GM12865 (cell line): ENCODE data around the gene CIITA.

Experiments
- DNase-seq: peaks from one replicate; pipeline ENCODE4 v3.0.0; 2010; ENCODE audit warnings: low read depth
- H3K4me3 ChIP-seq: 2 replicates; pipeline ENCODE4 v1.5.1; 2011; ENCODE audit warnings: mild to moderate bottlenecking, low read depth, low read length, control low read depth
- TF ChIP-seq, protein P1 (sequence below): IDR thresholded peaks from 2 replicates; pipeline ENCODE4 v1.5.1; 2011; ENCODE audit warnings: low read length, control low read depth, low read depth, inconsistent platforms; ENCODE audit not compliant: insufficient read depth; ENCODE audit errors: missing control alignments

Gene CIITA

DNA sequence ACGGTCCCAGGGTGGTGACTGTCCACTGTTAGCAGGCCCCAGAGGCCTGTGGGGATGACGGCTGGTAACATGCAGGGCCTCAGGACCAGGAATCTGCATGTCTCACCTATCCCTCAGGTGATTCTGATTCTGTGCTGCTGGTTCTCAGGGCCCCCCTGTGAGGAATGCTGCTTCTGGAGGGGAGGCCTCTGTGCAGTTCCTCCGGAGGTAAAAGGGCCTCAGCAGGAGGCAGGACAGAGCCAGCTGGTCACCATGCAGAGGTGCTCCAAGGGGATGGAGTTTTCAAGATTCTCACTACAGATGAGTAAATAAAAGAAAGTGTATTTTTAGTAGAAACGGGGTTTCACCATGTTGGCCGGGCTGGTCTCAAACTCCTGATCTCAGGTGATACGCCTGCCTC, 101.1 kb downstream of the CIITA start:
- TF ChIP-seq, protein P1, sequence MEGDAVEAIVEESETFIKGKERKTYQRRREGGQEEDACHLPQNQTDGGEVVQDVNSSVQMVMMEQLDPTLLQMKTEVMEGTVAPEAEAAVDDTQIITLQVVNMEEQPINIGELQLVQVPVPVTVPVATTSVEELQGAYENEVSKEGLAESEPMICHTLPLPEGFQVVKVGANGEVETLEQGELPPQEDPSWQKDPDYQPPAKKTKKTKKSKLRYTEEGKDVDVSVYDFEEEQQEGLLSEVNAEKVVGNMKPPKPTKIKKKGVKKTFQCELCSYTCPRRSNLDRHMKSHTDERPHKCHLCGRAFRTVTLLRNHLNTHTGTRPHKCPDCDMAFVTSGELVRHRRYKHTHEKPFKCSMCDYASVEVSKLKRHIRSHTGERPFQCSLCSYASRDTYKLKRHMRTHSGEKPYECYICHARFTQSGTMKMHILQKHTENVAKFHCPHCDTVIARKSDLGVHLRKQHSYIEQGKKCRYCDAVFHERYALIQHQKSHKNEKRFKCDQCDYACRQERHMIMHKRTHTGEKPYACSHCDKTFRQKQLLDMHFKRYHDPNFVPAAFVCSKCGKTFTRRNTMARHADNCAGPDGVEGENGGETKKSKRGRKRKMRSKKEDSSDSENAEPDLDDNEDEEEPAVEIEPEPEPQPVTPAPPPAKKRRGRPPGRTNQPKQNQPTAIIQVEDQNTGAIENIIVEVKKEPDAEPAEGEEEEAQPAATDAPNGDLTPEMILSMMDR, result no peak
- no peak for DNase-seq

DNA sequence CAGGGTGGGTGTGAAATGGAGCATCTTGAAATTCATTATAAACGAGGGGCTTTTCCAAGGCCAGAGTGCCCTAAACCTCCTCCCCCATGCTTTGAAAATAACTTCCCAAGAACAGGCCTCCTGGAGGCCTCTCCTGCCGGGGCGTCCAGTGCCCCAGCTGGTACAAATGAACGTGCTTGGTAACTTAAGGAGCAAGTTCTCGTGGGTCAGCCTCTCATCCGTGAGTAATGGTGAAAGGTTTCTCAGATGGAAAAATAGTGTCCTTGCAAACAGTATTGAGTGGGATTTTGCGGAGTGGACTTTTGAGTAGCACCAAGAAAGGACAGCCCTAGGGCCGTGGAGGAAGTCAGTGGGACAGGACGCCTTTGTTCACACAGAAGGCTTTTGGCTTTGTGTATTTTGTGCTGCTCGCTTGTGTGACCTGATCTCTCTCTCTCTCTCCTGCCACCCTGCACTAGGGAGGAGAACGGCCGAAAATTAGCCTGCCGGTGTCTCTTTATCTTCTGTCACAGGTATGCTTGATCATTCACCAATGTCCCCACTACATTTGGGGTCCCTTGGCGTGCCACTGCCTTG, 102.0 kb downstream of the CIITA start:
- no peak for DNase-seq
- TF ChIP-seq, protein P1, result no peak

More for the DNA sequence above, 101.1 kb downstream of the CIITA start:
- no peak overlapping the region for H3K4me3 ChIP-seq

DNA sequence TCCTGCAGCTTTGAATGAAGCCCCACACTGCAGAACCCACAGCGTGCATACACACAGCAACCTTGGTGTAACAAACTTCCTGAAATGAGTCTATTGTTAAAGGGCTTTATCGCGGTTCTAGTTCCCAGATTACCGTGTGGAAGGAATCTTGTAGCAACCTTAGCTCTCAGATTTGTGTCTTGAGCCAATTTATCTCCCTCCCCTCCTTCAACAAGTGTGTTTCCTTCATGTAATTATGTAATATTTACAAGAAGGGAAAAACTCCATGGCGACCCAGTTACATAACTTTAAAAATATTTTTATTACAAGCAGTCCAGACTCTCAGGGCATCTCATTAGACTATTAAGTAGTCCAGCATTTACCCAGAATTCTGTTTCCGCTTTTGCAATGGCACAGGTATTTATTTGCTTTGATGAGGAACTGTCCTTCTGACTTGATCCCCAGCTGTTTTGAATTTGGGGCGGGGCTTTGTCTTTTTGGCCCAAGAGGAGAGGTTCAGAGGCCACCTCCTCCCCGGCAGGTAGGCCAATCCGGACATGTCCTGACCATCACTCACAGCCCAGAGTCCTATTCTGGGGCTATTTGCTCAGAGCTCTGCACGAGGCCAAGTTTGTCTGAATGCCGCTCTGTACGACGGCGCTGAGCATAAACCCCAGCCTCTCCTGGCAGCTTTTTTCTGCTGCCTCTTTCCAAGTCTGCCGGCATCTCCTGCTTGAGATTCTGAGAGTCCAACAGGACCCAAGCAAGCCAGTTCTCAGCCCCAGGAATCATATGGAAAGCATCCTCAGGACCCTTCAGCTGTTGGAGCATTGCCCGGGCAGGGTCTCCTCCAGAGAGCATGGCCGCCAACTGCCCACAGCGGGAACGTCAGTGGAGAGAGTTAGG, 103.0 kb downstream of the CIITA start:
- no peak for DNase-seq
- TF ChIP-seq, protein P1, result no peak
- H3K4me3 ChIP-seq, result no peak overlapping the region

More for the DNA sequence above, 102.0 kb downstream of the CIITA start:
- no peak overlapping the region for H3K4me3 ChIP-seq

DNA sequence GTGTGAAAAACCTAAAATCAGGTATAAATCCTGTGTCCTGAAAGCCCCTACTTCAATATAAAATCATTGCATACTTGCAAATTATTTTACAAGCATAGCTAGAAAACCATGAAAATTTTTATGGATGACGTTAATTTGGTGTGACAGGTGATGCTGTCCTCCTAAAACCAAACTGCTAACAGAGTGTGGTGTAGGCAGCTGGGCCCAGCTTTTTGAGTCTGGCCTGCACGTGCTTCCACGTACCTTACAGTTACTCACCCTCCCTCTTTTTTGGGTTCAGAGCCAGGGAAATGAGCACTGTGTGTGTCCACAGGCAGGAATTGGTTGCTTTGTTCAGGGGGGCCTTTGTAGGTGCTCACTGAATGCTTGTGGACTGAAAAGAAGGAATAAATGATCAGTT, 103.8 kb downstream of the CIITA start:
- no peak overlapping the region for H3K4me3 ChIP-seq
- TF ChIP-seq, protein P1, result no peak
- DNase-seq, result no peak

DNA sequence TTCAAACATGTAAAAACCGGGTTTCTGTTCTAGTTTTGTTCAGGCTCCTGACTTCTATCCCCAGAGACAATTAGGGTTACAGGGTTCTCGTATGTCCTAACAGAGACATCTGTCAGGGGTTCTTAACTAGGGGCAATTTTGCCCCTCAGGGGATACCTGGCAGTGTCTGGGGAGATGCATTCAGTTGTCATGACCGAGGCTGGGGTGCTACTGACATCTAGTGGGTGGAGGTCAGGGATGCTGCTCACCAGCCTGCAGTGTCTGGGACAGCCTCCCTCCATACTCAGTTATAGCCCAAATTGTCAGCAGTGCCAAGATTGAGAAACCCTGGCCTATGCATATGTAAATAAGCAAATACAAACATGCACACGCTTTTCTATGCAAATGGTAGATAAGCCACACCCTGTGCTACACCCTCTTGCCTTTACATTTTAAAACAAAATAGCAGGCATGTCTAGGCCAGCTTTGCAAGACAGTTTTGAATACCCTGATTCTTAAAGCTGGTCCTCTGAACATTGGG, 104.8 kb downstream of the CIITA start:
- TF ChIP-seq, protein P1, result peak; percentile 71
- no peak overlapping the region for H3K4me3 ChIP-seq
- DNase-seq, result peak; percentile 83

DNA sequence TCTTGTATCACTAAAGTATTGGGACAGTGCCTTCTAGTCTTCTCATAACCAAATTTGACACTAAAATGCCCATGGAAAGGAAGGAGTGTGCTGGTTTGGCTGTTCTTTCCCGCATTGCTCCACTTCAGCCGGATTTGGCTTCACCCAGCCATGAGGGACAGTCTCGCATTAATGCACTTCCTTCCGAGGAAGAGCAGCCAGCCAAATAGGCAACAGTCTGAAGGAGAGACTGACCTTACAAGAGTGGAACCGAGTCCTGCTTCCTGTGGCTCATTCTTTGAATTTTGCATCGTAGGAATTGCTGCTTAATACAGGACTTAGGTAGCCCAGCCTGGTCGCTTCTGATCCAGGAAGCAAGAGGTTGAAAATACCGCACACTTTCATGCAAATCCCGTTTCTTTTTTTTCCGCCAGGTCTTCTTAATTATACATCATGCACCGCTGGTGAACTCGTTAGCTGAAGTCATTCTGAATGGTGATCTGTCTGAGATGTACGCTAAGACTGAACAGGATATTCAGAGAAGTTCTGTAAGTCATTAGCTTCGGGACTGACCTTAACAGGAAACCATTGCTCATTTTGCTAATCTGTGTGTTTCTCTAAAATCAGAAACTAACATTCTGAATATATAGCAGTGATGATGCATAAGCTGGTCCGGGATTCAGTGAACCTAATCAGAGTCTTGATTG, 105.6 kb downstream of the CIITA start:
- H3K4me3 ChIP-seq, result peak overlapping the region; percentile 34
- peak; percentile 71 for DNase-seq
- TF ChIP-seq, protein P1, result no peak
